Tibial nerve (tissue), 4 donors: Measurements from ENCODE around the gene NAIF1. TPM values are rescaled to one million over a fixed set of nuclear protein-coding genes. Genes with fewer than 3 reads are reported as not detected.
A peak's percentile ranks its signal among the peaks of the same experiment; 100 is the strongest.

Source experiments
- DNase-seq, 2 donors: peaks; one replicate each; pipeline ENCODE4 v3.0.0-alpha.2; 2019; ENCODE audit warnings: low spot score in 2 of 2
- H3K27ac ChIP-seq, 4 donors: fragments of 200-600 bp; sonication (generic) in 3 of 4; one replicate each; pipeline ENCODE4 v1.5.1; 2017 to 2019; ENCODE audit warnings: mild to moderate bottlenecking in 1 of 4
- H3K27me3 ChIP-seq, 2 donors: fragments of 200-600 bp; sonication (generic) in 1 of 2; one replicate each; pipeline versions ENCODE4 v1.5.1 to v1.6.0; 2017 to 2019
- H3K36me3 ChIP-seq, 3 donors: fragments of 200-600 bp; sonication (generic); one replicate each; pipeline ENCODE4 v1.5.1; 2018 to 2019
- H3K4me1 ChIP-seq, 4 donors: fragments of 200-600 bp; sonication (generic) in 3 of 4; one replicate each; pipeline ENCODE4 v1.5.1; 2017 to 2019
- H3K4me3 ChIP-seq, 4 donors: fragments of 200-600 bp; sonication (generic) in 3 of 4; one replicate each; pipeline ENCODE4 v1.5.1; 2017 to 2019; ENCODE audit warnings: mild to moderate bottlenecking in 1 of 4, moderate library complexity in 1 of 4
- H3K9me3 ChIP-seq, 4 donors: fragments of 200-600 bp; sonication (generic) in 3 of 4; one replicate each; pipeline ENCODE4 v1.5.1; 2017 to 2019
- EP300 ChIP-seq, 2 donors: sonication (generic); formaldehyde crosslinking; IDR thresholded peaks; one replicate each; pipeline ENCODE4 v1.6.1; 2017; ENCODE audit warnings: antibody characterized with exemption in 2 of 2, mild to moderate bottlenecking in 1 of 2
- POLR2A ChIP-seq, 2 donors: fragments of 450-650 bp; IDR thresholded peaks; one replicate each; pipeline ENCODE4 v1.6.1; 2017; ENCODE audit warnings: antibody characterized with exemption in 2 of 2, mild to moderate bottlenecking in 2 of 2, moderate library complexity in 2 of 2
- WGBS, 2 donors: methylation state at CpG; one replicate each; pipeline ENCODE4 v1.1.5; 2018; 5-methylcytosine and 5-hydroxymethylcytosine counted together
- total RNA-seq, 4 donors: library from RNA; depleted of rRNA; stranded (reverse); fragments of >200 nt; gene quantifications; one replicate each; pipeline ENCODE4 v1.1.0, GENCODE V29; 2016
- TF ChIP-seq, protein P1 (sequence below), 5 experiments: fragments of 200-600 bp in 3 of 5; fragments of 450-650 bp in 2 of 5; sonication (generic) in 3 of 5; IDR thresholded peaks; one replicate each; pipeline ENCODE4 v1.5.1; 2016 to 2019; ENCODE audit warnings: antibody characterized with exemption in 5 of 5, mild to moderate bottlenecking in 3 of 5, moderate library complexity in 2 of 5

NAIF1 gene
- total RNA-seq, 4 donors from 2014 or later, result 5.4 to 11.2 (median 8.1) TPM

DNA sequence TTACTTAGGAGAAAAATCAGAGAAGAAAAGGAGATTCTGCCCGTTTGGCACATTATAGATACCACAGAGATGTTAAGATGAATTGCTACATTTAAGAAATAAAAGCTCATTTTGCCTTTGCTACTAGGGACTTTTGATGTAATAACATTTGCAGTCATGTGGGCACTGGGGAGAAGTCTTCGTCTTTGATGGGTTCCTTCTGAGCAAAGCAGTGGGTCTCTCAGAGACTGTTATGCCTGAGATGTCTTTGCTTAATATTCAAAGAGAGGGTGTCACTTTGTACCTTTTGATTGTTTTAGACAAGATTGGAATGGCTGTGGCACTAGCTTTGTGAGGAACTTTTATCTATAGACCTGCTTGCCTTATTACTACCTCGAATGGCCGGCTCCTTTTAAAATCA is 25.9 kb upstream of the NAIF1 start:
- Histone ChIP-seq H3K4me3 (no peak overlapping the region), H3K27me3 (no peaks in the 10 kb centered on the region), H3K4me1 (peaks cover 0 to 81% (median 64%) of the 10 kb centered on the region in 4 donors), H3K36me3 (no peaks in the 10 kb centered on the region), H3K27ac (peak overlapping the region; percentile 47 to 99 (median 88)), H3K9me3 (no peaks in the 10 kb centered on the region)
- TF ChIP-seq POLR2A (IDR thresholded peaks at IDR 0.05) (no peak), EP300 (IDR thresholded peaks at IDR 0.05) (no peak)
- TF ChIP-seq, protein P1, sequence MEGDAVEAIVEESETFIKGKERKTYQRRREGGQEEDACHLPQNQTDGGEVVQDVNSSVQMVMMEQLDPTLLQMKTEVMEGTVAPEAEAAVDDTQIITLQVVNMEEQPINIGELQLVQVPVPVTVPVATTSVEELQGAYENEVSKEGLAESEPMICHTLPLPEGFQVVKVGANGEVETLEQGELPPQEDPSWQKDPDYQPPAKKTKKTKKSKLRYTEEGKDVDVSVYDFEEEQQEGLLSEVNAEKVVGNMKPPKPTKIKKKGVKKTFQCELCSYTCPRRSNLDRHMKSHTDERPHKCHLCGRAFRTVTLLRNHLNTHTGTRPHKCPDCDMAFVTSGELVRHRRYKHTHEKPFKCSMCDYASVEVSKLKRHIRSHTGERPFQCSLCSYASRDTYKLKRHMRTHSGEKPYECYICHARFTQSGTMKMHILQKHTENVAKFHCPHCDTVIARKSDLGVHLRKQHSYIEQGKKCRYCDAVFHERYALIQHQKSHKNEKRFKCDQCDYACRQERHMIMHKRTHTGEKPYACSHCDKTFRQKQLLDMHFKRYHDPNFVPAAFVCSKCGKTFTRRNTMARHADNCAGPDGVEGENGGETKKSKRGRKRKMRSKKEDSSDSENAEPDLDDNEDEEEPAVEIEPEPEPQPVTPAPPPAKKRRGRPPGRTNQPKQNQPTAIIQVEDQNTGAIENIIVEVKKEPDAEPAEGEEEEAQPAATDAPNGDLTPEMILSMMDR (IDR thresholded peaks at IDR 0.05), result no peak
- WGBS, 2 donors, result 58 to 64% methylated on average over 4 of the region's 4 CpGs
- DNase-seq, result no peak

DNA sequence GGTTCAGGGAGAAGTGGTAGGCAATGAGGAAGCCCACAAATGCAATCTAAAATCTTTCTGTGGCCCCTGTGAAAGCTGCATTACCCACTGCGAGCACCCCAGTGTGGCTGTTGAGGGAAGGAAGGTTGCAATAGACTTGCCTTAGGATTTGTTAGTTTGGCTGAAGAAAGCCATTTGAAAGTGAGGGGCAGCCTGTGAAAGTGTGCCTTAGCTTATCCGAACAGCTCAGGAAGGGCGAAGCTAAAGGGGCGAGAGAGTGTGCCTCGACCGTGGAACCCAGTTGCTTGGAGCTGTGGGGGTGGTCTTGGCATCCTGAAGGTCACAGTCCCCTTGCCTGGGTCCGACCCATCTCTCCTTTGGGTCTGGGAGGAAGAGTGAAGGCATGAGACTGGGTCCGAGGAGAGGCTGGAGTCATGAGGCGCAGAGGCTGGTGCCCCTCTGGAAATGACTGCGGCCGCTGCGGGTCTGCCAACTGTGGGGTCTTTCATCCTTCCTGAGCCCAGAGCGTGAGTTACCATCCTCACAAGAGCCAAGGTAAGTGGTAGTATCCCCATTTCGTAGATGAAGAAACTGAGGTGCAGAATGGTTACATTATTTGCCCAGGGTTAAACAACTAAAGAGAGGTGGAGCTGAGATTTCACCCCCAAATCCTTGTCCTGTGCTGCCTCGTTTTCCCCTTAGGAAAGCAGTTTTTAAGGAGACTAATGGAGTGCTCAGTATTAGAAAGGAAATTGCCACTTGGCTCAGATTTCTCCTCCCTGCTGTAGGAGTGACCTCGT is 25.3 kb upstream of the NAIF1 start:
- H3K27me3 ChIP-seq, result no peaks in the 10 kb centered on the region
- peak overlapping the region in 1 of 4 donors; percentile 28 for H3K4me3 ChIP-seq
- no peaks in the 10 kb centered on the region for H3K36me3 ChIP-seq
- H3K9me3 ChIP-seq, result no peaks in the 10 kb centered on the region
- peaks cover 0 to 79% (median 58%) of the 10 kb centered on the region in 4 donors for H3K4me1 ChIP-seq
- 80 to 81% methylated on average over 16 of the region's 16 CpGs for WGBS, 2 donors
- DNase-seq, result no peak
- peak overlapping the region in 2 of 4 donors; percentile 95 to 99 for H3K27ac ChIP-seq
- no peak for TF ChIP-seq EP300 (IDR thresholded peaks at IDR 0.05)
- TF ChIP-seq POLR2A (IDR thresholded peaks at IDR 0.05), result no peak
- TF ChIP-seq, protein P1 (IDR thresholded peaks at IDR 0.05), result no peak

DNA sequence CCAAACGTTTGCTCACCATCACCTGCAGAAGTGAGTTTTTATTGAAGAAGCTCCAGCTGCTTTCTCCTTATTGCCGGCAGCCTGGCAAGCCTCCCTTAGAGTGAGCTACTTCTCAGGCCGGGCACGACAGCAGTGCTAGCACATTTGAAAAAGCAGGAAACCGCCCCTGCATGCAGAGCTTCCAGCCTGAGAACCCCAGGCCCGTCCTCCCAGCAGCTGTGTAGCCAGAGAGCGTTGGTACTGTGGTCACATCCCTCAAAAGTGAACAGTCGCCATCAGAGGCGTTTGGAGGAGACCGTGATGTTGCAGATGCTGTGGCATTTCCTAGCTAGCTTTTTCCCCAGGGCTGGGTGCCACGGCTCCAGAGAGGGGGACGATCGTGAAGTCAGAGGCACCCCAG is 24.5 kb upstream of the NAIF1 start:
- Histone ChIP-seq H3K4me1 (peaks cover 0 to 72% (median 53%) of the 10 kb centered on the region in 4 donors), H3K36me3 (no peaks in the 10 kb centered on the region), H3K4me3 (peak overlapping the region in 2 of 4 donors; percentile 0 to 28), H3K9me3 (no peaks in the 10 kb centered on the region), H3K27me3 (no peaks in the 10 kb centered on the region), H3K27ac (peak overlapping the region in 2 of 4 donors; percentile 95 to 99)
- WGBS, 2 donors, result 43% methylated on average over 11 to 13 of the region's 13 CpGs
- DNase-seq, result no peak
- TF ChIP-seq, protein P1 (IDR thresholded peaks at IDR 0.05), result no peak
- no peak for TF ChIP-seq POLR2A (IDR thresholded peaks at IDR 0.05)
- no peak for TF ChIP-seq EP300 (IDR thresholded peaks at IDR 0.05)

DNA sequence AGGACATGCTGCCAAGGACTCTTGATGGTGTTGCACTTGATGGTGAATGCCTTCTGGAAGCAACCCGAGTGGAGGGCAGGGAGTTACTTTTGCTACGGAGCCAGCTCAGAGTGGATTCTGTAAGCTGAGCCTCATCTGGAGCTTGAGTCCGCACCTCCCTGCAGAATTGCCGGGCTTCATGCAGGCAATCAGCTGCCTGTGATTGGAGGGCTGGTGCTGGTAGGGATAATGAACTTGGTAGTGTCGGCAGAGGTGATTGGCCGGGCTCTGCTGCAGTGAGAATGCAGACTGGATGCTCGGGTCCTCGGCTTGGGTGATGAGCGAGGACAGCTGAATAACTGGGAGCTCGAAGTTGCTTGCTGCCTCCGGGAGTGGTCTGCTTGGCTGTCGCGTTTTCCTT is 24.0 kb upstream of the NAIF1 start:
- peak overlapping the region in 2 of 4 donors; percentile 0 to 28 for H3K4me3 ChIP-seq
- 15 to 31% methylated on average over 10 to 13 of the region's 13 CpGs for WGBS, 2 donors
- peak overlapping the region in 2 of 4 donors; percentile 95 to 99 for H3K27ac ChIP-seq
- H3K27me3 ChIP-seq, result no peaks in the 10 kb centered on the region
- H3K9me3 ChIP-seq, result no peaks in the 10 kb centered on the region
- H3K4me1 ChIP-seq, result peaks cover 0 to 72% (median 53%) of the 10 kb centered on the region in 4 donors
- H3K36me3 ChIP-seq, result no peaks in the 10 kb centered on the region
- TF ChIP-seq POLR2A (IDR thresholded peaks at IDR 0.05), result peak in 1 of 2 donors; percentile 17
- TF ChIP-seq, protein P1 (IDR thresholded peaks at IDR 0.05), result no peak
- DNase-seq, result peak; percentile 57 to 76

DNA sequence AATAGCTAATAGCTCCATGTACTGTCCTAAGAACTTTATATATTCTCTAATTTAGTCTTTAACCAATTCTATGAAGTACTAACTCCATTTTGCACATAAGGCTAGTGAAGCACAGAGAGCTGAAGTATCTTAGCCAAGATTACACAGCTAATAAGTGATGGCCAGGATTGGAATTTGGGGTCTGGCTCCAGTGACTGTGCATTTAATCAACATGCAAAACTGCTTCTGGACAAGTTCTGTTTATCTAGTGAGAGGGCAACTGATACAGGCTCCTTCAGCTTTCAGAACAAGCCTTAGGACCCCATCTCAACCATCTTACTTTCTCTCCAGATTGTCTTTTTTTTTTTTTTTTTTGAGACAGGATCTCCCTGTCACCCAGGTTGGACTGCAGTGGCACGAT is 22.2 kb upstream of the NAIF1 start:
- no peaks in the 10 kb centered on the region for H3K9me3 ChIP-seq
- TF ChIP-seq EP300 (IDR thresholded peaks at IDR 0.05) (no peak), POLR2A (IDR thresholded peaks at IDR 0.05) (no peak)
- peaks cover 0 to 58% (median 40%) of the 10 kb centered on the region in 4 donors for H3K4me1 ChIP-seq
- no peaks in the 10 kb centered on the region for H3K36me3 ChIP-seq
- no peaks in the 10 kb centered on the region for H3K27me3 ChIP-seq
- H3K27ac ChIP-seq, result peak overlapping the region in 1 of 4 donors; percentile 28
- no peak overlapping the region for H3K4me3 ChIP-seq
- no peak for DNase-seq
- WGBS, 2 donors, result 92 to 100% methylated on average over 1 of the region's 1 CpG
